HG02870 (cell line): Measurements from ENCODE around the gene SPO11.

ENCODE experiments used
- ATAC-seq: cut with Tn5 transposase; IDR thresholded peaks from one replicate; pipeline ENCODE4 v1.9.1; 2021; ENCODE audit warnings: mild to moderate bottlenecking, moderate library complexity; ENCODE audit not compliant: unreplicated experiment

Gene SPO11

DNA sequence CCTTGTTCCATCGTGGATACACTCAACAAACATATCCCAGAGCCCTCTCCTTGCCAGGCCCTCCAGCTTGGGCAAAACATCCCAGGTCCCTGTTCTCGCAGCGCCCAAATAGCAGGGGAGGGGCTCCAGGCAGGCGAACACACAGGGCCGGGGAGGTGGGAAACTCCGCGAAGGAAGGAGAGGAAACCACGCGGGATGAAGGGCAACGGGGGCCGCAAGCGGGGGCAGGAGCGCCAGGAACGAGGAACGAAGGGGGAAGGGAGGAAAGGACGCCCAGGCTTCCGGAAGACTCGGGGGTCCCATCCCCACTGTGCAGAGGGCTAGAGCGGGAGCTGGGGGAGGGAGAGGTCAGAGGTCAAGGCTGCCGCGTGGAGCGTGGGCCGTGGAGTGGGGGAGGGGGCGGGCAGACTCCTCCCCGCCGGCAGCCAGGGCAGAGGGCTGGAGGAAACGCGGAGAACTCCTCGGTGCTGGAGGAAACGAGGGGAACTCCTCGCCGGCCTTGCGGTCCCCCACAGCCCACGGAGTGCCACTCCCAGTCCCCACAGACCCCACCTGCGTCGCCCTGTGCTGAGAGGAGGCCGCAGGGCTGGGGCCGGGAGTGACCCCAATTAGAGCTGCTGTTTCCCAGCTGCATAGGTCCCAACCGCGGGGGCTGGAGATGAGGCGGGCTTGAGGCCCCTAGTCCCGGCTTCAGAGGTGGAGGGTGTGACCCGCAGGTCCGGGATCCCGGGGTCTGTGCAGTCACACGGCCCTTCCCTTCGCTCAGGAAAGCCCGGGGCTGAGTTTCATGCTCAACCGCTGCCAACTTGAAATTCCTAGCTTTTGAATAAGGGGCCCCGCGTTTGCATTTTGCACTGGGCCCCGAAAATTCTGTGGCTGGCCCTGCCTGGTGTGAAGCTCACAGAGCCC is 60.3 kb downstream of the SPO11 start:
- ATAC-seq, result no peak

- ATAC-seq, result peak; percentile 45
These were observed 61.2 kb downstream of the SPO11 start, which contains the start of gene RBM38 for GRCh38 chr20:57390604-57391438. RBM38 (plus strand) TSS chr20:57391396; CDS start chr20:57391582, 186 bp downstream.

DNA sequence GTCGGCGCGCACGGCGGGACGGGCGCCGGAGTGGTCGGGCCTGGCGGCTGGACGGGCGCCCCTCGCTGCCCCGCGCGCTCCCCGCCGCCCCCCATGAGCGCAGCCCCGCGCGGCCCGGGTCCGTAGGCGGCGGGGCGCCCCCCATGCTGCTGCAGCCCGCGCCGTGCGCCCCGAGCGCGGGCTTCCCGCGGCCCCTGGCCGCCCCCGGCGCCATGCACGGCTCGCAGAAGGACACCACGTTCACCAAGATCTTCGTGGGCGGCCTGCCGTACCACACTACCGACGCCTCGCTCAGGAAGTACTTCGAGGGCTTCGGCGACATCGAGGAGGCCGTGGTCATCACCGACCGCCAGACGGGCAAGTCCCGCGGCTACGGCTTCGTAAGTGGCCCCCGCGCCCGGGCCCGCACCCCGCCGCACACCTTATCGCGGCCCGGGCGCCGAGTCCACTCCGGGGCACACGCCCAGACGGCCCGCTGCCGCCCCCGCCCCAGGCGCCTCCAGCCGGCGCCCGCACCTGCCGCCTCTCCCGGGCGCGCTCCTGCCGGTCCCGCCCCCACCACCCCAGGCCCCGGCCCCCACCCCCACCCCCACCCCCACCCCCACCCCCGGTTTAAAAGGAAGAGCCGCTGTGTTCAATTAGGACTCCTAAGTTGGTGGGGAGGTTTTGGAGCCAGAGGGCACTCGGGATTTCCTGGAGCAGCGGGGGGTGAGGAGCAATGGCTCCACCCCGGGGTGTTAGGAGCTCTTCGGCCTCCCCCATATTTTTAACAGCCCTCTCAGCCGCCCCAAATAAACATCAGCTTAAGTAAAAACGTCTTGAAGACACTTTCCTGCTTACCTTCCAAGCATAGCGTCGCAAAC is 62.1 kb downstream of the SPO11 start:
- ATAC-seq, result peak; percentile 1

DNA sequence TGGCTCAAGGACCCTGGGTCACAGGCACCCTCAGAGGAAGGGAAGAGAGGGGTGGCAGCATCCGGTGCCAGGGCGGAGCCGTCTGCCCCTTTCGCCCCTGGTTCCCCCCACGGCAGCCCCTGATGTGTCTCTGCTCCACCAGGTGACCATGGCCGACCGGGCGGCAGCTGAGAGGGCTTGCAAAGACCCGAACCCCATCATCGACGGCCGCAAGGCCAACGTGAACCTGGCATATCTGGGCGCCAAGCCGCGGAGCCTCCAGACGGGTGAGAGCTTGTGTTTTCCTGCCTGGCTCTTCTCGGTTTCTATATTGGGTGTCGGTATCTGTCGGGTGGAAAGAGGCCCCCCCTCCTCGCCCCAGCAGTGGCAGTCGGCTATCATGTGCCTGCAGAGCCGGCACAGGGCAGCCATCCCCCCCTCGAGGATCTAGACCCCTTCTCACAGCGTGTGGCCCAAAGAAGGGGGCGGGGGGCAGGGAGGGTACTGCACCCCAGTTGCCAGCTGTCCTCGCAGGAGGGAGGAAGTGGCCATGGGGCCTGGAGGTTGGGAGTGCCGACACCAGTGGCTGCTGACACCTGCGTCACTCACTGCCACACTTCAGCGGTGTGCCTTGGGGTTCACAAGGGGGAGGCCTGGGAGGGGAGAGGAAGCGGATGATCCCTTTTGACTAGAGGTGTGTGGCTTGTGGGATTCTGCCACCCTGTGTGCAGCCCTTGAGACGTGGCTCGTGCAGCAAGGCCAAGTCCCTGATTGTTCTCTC is 63.1 kb downstream of the SPO11 start:
- ATAC-seq, result no peak
